GM21786 (cell line): ENCODE data around the gene GRID1.

Experiments
- ATAC-seq: cut with Tn5 transposase; IDR thresholded peaks from one replicate; pipeline ENCODE4 v1.9.1; 2021; ENCODE audit not compliant: unreplicated experiment

GRID1 gene

DNA sequence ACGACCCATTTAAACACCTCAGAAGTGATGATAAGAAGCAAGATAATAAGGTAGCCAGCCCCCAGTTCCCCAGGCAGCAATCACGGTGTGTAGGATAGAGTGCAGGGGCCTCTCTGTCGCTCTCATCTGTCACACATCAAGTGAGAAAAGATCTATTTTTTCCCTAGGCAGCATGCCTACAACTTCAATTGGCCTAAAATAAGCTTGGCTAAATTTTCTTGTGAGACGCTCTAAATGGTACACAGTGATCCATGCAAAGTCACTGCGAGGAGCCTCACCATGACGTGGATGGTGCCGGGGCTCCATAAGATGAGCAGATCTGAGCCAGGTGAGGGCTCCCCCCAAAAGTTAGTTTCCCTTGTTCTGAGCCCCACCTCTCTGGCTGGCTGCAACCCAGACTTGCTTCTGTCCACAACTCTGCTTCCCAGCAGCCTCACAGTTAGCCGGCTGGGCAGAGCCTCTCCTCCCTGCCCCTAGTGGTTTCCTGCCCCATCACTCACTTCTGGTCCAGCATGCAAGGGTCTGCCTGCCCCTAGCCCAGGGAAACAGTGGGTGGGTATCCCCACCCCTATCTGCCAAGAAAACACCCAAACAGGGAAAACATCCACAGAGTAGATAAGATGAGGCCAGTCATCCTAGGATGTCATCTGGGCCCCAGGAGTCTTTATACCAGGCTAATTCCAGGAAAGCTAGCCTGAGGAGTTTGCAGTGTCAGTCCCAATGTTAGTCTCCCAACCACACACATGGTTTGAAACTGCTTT lies 342.1 kb downstream of the GRID1 start:
- no peak for ATAC-seq

- no peak for ATAC-seq
Observed at GRCh38 chr10:86023931-86024280, 342.7 kb downstream of the GRID1 start.

- ATAC-seq = no peak
Observed at GRCh38 chr10:86023336-86023735, 343.3 kb downstream of the GRID1 start.

DNA sequence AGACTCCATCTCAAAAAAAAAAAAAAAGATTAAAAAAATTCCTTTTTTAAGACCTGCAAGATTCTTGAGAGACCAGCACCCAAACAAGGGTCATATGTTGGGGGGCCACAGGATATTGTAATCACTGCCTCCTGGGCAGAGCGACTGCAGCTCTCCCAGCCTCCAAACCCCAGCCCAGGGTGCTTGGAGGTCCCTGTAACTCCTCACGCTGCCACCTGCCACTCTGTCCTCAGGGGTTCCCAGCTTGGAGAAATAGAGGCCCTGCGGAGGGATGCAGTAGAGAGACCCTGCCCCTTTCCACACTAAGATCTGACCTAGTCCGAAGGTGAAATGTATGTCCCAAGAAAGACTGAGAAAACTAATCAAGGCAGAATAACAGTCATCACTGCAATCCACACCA lies 343.7 kb downstream of the GRID1 start:
- no peak for ATAC-seq

- ATAC-seq = no peak
Observed at GRCh38 chr10:86020134-86020533, 346.5 kb downstream of the GRID1 start.

- ATAC-seq = no peak
Observed at GRCh38 chr10:86019141-86019540, 347.5 kb downstream of the GRID1 start.

GRCh38 chr10:86018735-86019058 lies 347.9 kb downstream of the GRID1 start:
- ATAC-seq = no peak

- peak; percentile 65 for ATAC-seq
Observed at GRCh38 chr10:86017841-86018734, 348.5 kb downstream of the GRID1 start.

- ATAC-seq = no peak
Observed at GRCh38 chr10:86013568-86013967, 353.0 kb downstream of the GRID1 start.

- ATAC-seq = no peak
Observed at GRCh38 chr10:86007171-86007570, 359.4 kb downstream of the GRID1 start.

GRCh38 chr10:86004337-86004736 lies 362.3 kb downstream of the GRID1 start:
- ATAC-seq = no peak

DNA sequence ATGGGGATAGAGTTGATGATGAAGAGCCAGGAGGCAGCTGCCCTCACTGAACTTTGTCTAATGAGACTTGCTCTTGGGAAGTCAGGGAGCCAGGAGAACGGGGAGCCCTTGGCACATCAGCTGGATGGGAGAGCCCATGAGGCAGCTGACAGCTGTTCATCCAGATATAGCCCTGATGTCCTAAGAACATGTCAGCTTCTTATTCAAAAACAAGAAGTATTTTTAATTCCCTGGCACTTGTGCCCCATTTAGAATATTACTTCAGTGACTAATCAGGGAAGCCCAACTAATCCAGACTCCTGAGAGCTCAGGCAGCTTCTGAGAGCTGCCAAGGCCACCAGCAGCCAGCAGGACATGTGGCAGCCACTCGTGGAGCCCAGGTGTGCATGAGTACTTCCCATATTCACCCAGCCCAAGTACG lies 363.4 kb downstream of the GRID1 start:
- ATAC-seq = no peak

- no peak for ATAC-seq
Observed at GRCh38 chr10:86001521-86001920, 365.1 kb downstream of the GRID1 start.

- no peak for ATAC-seq
Observed at GRCh38 chr10:85997544-85997943, 369.1 kb downstream of the GRID1 start.

- peak; percentile 52 for ATAC-seq
Observed at GRCh38 chr10:85995791-85996190, 370.8 kb downstream of the GRID1 start.

DNA sequence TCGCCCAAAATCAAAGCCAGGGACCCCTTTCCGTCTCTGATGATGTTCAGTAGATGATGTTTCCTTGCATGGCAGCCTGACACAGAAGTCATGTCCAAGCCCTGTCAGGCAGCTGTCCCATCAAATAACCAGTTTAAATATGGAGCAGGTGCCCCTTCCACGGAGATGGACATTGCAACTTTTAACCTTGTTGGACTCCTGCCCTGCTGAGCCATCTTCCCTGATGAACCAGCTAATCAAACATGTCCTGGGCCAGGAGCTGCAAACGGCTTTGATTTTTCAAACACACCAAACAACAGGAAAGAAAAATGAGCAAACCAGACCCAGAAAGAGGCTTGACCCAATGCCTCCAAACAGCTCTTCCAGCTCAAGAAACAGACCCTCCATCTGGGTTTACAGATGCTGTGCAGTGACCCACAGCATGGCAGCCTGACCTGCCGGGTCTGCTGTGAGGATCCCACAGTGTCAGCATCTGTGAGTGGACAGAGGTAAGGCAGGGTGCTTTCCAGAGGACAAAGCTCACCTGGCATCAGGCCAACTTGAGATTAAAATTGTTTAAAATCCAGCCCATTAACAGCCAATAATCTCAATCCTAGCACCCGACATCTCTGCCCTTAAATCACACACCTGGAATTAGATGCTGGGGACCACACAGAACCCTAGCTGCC lies 372.6 kb downstream of the GRID1 start:
- ATAC-seq = no peak

- ATAC-seq = no peak
Observed at GRCh38 chr10:85993140-85993539, 373.5 kb downstream of the GRID1 start.

- no peak for ATAC-seq
Observed at GRCh38 chr10:85992324-85992723, 374.3 kb downstream of the GRID1 start.

GRCh38 chr10:85986777-85987176 lies 379.8 kb downstream of the GRID1 start:
- ATAC-seq = no peak

GRCh38 chr10:85983051-85983450 lies 383.5 kb downstream of the GRID1 start:
- ATAC-seq = no peak

DNA sequence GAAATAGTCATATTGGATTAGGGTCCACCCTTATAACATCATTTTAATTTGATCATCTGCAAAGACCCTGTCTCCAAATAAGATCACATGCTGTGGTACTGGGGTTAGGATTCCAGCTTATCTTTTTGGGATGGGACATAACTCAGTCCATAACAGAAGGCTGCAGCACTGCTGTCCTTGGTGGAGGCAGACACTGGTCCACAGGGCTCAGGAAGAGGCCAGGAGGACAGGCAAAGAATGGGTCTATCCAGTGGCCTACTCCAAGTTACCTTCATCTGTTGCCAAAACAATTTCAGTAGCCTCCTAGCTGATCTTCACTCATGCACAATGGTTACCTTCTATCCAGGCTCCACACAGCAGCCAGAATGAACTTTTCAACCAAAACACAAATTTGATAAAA lies 387.0 kb downstream of the GRID1 start:
- no peak for ATAC-seq
